GM12892 (cell line): ENCODE measurements around the gene TRIP4.

Source experiments
- POLR2A ChIP-seq: IDR thresholded peaks from 2 replicates; pipeline ENCODE4 v1.6.1; 2011; ENCODE audit warnings: low read depth, low read length, control low read depth
- POLR2AphosphoS5 ChIP-seq: IDR thresholded peaks from 2 replicates; pipeline ENCODE4 v1.6.1; 2011; ENCODE audit warnings: low read depth, low read length, control low read depth

DNA sequence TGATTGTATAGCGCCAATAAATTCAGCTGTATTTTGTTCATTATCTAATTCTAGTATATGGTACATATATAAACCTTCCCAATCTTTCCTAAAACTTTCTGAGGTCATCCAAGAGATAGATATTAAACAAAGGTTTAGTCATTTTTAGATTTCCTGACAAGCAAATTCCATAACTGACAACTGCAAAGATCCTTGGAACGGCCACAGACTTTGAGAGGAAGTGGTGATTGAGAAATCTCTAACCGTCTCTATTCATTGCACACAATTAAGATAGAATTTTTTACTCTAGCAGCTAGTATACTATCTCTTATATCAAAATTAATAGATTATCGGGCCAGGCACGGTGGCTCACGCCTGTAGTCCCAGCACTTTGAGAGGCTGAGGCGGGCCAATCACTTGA, 36.4 kb upstream of the TRIP4 start:
- TF ChIP-seq POLR2A (no peak), POLR2AphosphoS5 (no peak)
